ENCODE data around the gene PROCA1. TPM values are rescaled to one million over a fixed set of nuclear protein-coding genes. Genes with fewer than 3 reads are reported as not detected.
"Not testable (repeated sequence)": the region's sequence is repeated elsewhere in the genome, so short reads cannot be mapped to it uniquely, and the experiment has no call there.

The PROCA1 gene
- total RNA-seq, 1 experiment from 2014 or later, result 4.9 TPM

DNA sequence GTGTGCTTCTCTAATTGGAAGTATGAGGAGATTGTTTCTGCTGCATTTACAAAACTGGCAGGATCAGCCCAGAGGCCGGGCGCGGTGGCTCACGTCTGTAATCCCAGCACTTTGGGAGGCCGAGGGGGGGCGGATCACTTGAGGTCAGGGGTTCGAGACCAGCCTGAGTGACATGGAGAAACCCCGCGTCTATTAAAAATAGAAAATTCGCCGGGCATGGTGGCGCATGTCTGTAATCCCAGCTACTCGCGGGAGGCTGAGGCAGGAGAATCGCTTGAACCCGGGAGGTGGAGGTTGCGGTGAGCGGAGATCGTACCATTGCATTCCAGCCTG is 9.3 kb upstream of the PROCA1 start:
- H3K9me3 ChIP-seq (ENCODE audit: control insufficient read depth, insufficient read depth, low read depth, low read length); ATAC-seq; BruUV-seq (replicated peaks); CTCF ChIA-PET; DNase-seq (ENCODE audit: low read depth, low spot score); H3K27me3 ChIP-seq (ENCODE audit: control insufficient read depth, insufficient read depth, low read length); in situ Hi-C loops (cut with HindIII; ENCODE audit: low pct_unique_long_range_greater_than_20kb, low sequenced_read_pairs): not testable (repeated sequence)
- Histone ChIP-seq H3K4me3 (ENCODE audit: low read depth in 2 of 2, low read length in 2 of 2) (peak overlapping the region; percentile 58 to 88), H3K36me3 (ENCODE audit: control insufficient read depth, insufficient read depth, low read length) (peaks cover 30% of the 10 kb centered on the region), H3K27ac (ENCODE audit: low read length) (peak overlapping the region; percentile 99), H3K4me1 (ENCODE audit: control insufficient read depth, insufficient read depth, low read length) (peaks cover 46% of the 10 kb centered on the region)
- intact Hi-C loops (cut with micrococcal nuclease; ENCODE audit: unreplicated experiment), result loop anchor here (10.0 kb wide), 1 partner anchor 184 kb away; the partner anchor contains the start of gene DHRS13
- POLR2A ChIA-PET, result interaction anchor here (1.0 kb wide), 1 partner anchor 30 kb away, joined by 3 read pairs; no protein-coding TSS in a partner anchor
- 0 out of 2 replicates have a peak, but pooled peaks have one; percentile 16 for TF ChIP-seq SIN3A (IDR thresholded peaks at IDR 0.05; ENCODE audit: borderline replicate concordance, insufficient read depth, low read depth, low read length)

DNA sequence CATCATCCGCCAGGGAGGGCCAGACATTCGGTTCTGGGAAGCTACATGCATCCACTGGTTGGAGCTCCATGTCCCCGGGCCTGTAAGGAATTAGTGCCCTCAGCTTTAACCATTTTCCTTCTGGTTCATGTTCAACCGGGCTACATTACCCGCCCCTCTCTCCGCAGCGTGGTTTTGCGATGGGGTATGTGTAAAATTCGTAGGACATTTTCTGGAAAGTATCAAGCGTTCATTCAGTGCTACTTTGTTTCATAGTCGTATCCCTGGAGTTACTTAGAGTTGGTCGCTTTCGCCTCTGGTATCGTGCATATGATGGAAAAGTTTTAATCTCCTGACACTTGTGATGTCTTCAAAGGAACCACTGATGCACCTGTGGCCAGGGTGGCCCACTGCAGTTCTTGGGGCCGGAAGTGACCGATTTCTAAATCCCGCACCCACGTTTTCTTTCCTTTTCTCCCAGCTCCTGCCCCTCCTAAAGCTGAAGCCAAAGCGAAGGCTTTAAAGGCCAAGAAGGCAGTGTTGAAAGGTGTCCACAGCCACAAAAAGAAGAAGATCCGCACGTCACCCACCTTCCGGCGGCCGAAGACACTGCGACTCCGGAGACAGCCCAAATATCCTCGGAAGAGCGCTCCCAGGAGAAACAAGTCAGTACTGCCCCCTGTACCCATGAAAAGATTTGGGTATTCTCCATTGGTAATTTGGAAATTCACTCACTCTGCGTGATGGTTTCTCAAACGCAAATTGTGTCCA is 8.7 kb upstream of the PROCA1 start:
- Histone ChIP-seq H3K27me3 (ENCODE audit: control insufficient read depth, insufficient read depth, low read length) (no peaks in the 10 kb centered on the region), H3K4me3 (ENCODE audit: low read depth in 2 of 2, low read length in 2 of 2) (peak overlapping the region; percentile 58 to 88), H3K4me1 (ENCODE audit: control insufficient read depth, insufficient read depth, low read length) (peaks cover 50% of the 10 kb centered on the region), H3K27ac (ENCODE audit: low read length) (peak overlapping the region; percentile 99), H3K9me3 (ENCODE audit: control insufficient read depth, insufficient read depth, low read depth, low read length) (no peaks in the 10 kb centered on the region), H3K36me3 (ENCODE audit: control insufficient read depth, insufficient read depth, low read length) (peaks cover 30% of the 10 kb centered on the region)
- intact Hi-C loops (cut with micrococcal nuclease; ENCODE audit: unreplicated experiment) (loop anchor here (10.0 kb wide), 1 partner anchor 184 kb away; the partner anchor contains the start of gene DHRS13), in situ Hi-C loops (cut with HindIII; ENCODE audit: low pct_unique_long_range_greater_than_20kb, low sequenced_read_pairs) (no loop called here)
- TSS peak; percentile 94 for BruUV-seq (replicated peaks)
- ChIA-PET CTCF (interaction anchor here (0.6 kb wide), 1 partner anchor 106 kb away, joined by 4 read pairs; no protein-coding TSS in a partner anchor), POLR2A (interaction anchor here (0.6 to 1.6 kb wide), 5 partner anchors 9 to 143 kb away, joined by 3 to 39 read pairs (median 3); partner anchors contain the start of genes ALDOC and PROCA1)
- TF ChIP-seq, protein P1, sequence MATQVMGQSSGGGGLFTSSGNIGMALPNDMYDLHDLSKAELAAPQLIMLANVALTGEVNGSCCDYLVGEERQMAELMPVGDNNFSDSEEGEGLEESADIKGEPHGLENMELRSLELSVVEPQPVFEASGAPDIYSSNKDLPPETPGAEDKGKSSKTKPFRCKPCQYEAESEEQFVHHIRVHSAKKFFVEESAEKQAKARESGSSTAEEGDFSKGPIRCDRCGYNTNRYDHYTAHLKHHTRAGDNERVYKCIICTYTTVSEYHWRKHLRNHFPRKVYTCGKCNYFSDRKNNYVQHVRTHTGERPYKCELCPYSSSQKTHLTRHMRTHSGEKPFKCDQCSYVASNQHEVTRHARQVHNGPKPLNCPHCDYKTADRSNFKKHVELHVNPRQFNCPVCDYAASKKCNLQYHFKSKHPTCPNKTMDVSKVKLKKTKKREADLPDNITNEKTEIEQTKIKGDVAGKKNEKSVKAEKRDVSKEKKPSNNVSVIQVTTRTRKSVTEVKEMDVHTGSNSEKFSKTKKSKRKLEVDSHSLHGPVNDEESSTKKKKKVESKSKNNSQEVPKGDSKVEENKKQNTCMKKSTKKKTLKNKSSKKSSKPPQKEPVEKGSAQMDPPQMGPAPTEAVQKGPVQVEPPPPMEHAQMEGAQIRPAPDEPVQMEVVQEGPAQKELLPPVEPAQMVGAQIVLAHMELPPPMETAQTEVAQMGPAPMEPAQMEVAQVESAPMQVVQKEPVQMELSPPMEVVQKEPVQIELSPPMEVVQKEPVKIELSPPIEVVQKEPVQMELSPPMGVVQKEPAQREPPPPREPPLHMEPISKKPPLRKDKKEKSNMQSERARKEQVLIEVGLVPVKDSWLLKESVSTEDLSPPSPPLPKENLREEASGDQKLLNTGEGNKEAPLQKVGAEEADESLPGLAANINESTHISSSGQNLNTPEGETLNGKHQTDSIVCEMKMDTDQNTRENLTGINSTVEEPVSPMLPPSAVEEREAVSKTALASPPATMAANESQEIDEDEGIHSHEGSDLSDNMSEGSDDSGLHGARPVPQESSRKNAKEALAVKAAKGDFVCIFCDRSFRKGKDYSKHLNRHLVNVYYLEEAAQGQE (IDR thresholded peaks at IDR 0.05; ENCODE audit: insufficient read depth in 1 of 2, low read depth in 2 of 2, low read length in 1 of 2), result no peak
- TF ChIP-seq CTCF (IDR thresholded peaks at IDR 0.05), result no peak
- ATAC-seq (no peak), DNase-seq (ENCODE audit: low read depth, low spot score) (no peak)

- no TSS peak for BruUV-seq (replicated peaks)
- no peaks in the 10 kb centered on the region for H3K9me3 ChIP-seq (ENCODE audit: control insufficient read depth, insufficient read depth, low read depth, low read length)
- H3K4me3 ChIP-seq (ENCODE audit: low read depth in 2 of 2, low read length in 2 of 2), result peak overlapping the region; percentile 58 to 88
- in situ Hi-C loops (cut with HindIII; ENCODE audit: low pct_unique_long_range_greater_than_20kb, low sequenced_read_pairs) (no loop called here), intact Hi-C loops (cut with micrococcal nuclease; ENCODE audit: unreplicated experiment) (no loop called here)
- peak overlapping the region; percentile 99 for H3K27ac ChIP-seq (ENCODE audit: low read length)
- CTCF ChIA-PET, result interaction anchor here (0.6 to 1.0 kb wide), 5 partner anchors 9 to 543 kb away, joined by 3 to 11 read pairs (median 3); no protein-coding TSS in a partner anchor
- H3K4me1 ChIP-seq (ENCODE audit: control insufficient read depth, insufficient read depth, low read length), result peaks cover 48% of the 10 kb centered on the region
- no peak for TF ChIP-seq CTCF (IDR thresholded peaks at IDR 0.05)
- TF ChIP-seq, protein P1 (IDR thresholded peaks at IDR 0.05; ENCODE audit: insufficient read depth in 1 of 2, low read depth in 2 of 2, low read length in 1 of 2), result no peak
- TF ChIP-seq TCF7L2 (IDR thresholded peaks at IDR 0.05; ENCODE audit: low read depth, low read length), result no peak
- DNase-seq (ENCODE audit: low read depth, low spot score), result no peak
- peaks cover 32% of the 10 kb centered on the region for H3K36me3 ChIP-seq (ENCODE audit: control insufficient read depth, insufficient read depth, low read length)
- no peaks in the 10 kb centered on the region for H3K27me3 ChIP-seq (ENCODE audit: control insufficient read depth, insufficient read depth, low read length)
- POLR2A ChIA-PET, result interaction anchor here (0.6 to 1.6 kb wide), 6 partner anchors 8 to 137 kb away, joined by 3 to 39 read pairs (median 4); partner anchors contain the start of genes BLTP2 and PROCA1
- peak; percentile 1 for ATAC-seq
Measured at GRCh38 chr17:28719021-28719433, 7.3 kb upstream of the PROCA1 start.
